OCI-LY3 (cell line): ENCODE data around the gene NOBOX.

Source experiments
- CTCF ChIP-seq: fragments of 200-600, 300-600 bp; sonication (generic); IDR thresholded peaks from 2 replicates; pipeline ENCODE4 v1.5.1; 2014; ENCODE audit warnings: antibody characterized with exemption, low read length, low read depth
- EZH2phosphoT487 ChIP-seq: fragments of 200-600 bp; shearing (Covaris generic); IDR thresholded peaks from 2 replicates; pipeline ENCODE4 v1.6.1; 2018; ENCODE audit warnings: antibody characterized with exemption, mixed run types, low read depth

- no peak for TF ChIP-seq CTCF
- TF ChIP-seq EZH2phosphoT487: no peak
Measured at GRCh38 chr7:144398911-144399310, 4.6 kb downstream of the NOBOX start.
